ENCODE data around the gene TAF11L2.
"Not testable (repeated sequence)": the region's sequence is repeated elsewhere in the genome, so short reads cannot be mapped to it uniquely, and the experiment has no call there.

TAF11L2 gene

DNA sequence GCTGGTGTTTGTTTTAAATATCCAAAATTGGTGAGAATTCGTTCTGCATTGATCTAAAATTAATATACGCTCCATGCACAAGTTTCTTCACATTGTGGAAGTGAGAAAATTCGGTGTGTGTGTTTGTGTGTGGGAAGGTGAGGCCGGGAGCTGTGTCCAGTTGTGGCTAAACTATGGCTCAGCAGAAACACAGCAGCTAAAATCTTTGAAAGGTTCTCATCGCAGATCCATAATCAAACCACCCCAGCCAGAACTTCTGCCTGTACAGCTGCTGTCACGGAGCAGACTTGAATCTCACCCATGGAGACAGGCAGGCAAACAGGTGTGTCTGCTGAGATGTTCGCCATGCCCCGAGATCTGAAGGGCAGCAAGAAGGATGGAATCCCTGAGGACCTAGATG is at the start of gene TAF11L2:
Gene TAF11L2, plus strand, starts transcription at position 301 of the 400 bp plus-strand sequence.
- DNase-seq: not testable (repeated sequence)

DNA sequence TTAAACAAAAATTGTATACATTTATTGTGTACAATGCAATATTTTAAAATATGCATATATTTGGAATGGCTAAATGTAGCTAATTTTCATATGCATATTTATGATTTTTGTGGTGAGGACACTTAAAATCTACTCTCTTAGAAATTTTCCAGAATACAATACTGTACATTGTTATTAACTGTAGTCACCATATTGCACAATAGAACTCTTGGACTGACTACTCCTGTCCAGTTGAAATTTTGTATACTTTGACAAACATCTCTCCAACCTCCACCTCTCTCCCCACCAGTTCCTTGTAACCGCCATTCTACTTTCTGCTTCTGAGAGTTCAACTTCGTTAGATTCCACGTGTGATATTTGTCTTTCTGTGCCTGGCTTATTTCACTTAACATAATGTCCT is 49.2 kb upstream of the TAF11L2 start:
- DNase-seq: no peak

DNA sequence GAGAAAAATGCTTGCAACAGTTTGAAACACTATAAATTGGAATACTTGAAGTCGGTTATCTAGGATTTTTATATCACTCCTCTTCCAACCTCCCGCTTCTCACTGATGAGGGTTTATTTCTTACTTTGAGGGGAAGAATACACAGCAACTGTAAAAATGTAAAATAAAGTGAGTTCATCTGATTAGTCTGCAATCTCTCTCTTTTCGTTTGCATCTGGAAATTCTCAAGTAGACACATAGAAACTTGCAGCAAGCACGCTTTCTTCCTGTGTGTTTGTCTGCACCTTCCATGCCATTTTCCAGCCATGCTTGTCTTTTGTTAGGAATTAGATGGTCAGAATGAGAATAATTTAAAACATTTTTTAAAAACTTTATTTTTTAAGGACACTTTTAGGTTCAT is 45.1 kb upstream of the TAF11L2 start:
- no peak for DNase-seq

DNA sequence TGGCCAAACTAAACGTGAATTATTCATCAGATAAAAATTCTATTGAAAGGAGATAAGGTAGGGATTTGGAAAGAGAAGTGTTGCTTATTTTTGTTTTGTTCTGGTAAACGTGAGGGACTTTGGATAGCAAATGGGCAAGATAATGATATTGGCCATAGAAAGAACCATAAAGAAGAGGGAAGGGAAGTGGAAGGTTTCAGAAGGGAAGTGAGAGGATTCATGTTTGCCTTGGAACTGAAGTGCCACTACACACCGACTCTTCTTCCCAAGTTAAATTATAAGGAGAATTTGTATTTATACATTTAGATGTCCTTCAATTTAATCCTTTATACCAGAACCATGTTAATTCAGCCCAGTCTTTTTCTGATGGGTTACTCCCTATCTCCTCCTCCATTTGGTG is 42.1 kb upstream of the TAF11L2 start:
- DNase-seq: peak; percentile 76

DNA sequence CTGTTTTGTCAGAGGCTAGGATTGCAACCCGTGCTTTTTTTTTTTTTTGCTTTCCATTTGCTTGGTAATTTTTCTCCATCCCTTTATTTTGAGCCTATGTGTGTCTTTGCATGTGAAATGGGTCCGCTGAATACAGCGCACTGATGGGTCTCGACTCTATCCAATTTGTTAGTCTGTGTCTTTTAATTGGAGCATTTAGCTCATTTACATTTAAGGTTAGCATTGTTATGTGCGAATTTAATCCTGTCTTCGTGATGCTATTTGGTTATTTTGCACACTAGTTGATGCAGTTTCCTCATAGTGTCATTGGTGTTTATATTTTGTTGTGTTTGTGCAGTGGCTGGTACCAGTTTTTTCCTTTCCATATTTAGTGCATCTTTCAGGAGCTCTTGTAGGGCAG is 36.2 kb upstream of the TAF11L2 start:
- DNase-seq: no peak

DNA sequence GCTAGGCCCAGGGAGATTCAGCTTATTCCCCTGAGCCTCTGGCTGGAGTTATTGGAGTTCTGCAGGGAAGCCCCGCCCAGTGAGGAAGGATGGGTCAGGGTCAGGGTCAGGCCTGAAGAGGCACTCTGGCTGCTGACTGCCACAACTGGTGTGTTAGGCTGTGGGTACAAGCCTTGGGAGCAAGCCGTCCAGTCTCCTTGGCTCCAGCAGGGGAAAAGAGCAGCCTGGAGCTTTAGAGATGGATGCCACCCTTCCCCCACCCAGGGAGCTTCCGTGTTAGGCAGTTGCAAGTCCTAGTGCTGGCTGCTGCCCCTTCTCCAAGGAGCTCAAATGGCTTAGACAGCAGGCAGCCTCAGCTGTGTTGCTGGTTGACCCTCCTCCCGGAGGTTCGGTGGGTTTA is 34.4 kb upstream of the TAF11L2 start:
- DNase-seq: no peak

DNA sequence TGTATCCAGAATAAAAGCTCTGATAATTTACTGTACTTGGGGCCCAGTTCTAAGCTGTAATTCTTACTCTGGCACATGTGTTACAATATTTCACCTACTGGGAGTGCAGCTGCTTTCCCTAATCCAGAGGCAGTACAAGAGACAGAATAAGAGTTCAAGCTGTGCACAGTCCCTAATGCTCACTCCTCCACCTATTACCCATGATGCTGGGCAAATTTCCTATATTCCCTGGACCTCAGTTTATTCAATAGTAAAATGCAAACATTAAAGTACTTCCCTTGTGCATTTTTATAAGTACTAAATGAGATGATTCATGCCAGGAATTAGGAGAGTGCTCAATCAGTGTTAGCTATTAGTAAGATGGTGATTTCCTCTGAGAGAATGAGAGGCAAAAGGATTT is 28.0 kb upstream of the TAF11L2 start:
- DNase-seq: no peak

DNA sequence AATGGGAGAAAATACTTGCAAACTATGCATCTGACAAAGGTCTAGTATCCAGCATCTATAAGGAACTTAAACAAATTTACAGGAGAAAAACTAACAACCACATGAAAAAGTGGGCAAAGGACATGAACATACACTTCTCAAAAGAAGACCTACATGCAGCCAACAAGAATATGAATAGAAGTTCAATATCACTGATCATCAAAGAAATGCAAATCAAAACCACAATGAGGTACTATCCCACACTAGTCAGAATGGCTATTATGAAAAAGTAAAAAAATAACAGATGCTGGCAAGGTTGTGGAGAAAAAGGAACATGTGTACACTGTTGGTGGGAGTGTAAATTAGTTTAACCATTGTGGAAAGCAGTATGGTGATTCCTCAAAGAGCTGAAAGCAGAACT is 23.0 kb upstream of the TAF11L2 start:
- DNase-seq: not testable (repeated sequence)

DNA sequence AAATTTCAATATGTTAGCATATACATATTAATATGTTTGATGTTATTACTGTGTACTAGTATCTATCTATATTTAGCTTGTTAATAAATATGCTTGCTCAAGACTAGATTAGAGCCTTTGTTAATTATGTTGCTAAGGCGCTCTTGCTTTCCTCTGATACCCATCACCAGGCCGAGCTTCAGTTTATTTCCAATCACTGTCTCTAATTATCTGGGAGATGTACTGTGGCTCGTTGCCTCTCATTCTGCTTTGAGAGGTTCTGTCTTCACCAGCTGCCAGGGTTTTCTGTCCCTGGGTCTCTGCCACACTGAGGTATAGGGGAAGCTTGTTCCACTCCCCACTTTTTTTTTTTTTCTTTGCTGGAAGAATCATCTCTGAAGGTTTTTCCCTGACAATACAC is 21.0 kb upstream of the TAF11L2 start:
- no peak for DNase-seq

DNA sequence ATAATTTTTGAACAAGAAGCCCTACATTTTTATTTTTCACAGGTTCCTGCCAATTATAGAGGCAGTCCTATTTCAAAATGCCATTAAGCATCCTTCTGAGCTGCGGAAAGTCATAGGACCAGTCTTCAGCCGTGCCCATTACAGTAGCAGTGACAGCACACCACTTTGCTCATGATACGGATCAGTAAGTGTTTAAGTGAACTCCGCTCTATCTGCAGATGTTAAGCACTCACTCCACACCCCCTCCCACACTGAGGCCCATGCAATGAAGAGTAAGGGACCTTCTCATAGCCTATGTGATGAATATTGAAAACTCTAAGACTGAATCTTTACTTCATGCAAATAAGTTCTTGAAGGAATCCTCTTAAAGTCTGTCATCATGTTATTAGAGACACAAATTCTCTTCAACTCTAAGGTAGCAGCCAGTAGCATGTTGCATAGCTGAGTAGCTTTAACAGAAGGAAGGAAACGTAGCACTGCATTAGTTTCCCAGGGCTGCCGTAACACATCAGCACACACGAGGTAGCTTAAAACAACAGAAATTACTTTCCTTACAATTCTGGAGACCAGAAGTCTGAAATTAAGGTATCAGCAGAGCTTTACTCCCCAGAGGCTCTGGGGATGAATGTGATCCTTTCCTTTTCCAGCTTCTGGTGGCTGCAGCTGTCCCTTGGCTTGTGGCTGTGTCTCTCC is 20.3 kb upstream of the TAF11L2 start:
- DNase-seq: no peak

DNA sequence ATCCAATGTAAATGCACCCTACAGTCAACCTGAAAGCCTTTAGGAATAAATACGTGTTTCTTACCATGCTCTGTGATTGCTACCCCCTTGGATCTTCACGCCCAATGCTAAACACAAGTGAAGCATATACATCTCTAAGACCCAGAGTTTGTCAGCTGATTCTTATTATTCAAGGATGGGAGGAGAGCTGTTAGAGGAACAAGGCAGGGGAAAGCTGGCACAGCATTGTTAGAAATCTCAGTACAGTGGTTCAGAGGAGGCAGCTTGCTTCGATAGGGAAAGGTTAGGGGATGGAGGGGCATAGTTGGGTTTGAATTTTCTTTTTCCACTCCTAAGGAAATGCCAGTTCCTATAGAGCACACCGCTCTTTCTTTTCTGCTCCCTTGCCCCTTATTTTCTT is 16.7 kb upstream of the TAF11L2 start:
- DNase-seq: no peak

DNA sequence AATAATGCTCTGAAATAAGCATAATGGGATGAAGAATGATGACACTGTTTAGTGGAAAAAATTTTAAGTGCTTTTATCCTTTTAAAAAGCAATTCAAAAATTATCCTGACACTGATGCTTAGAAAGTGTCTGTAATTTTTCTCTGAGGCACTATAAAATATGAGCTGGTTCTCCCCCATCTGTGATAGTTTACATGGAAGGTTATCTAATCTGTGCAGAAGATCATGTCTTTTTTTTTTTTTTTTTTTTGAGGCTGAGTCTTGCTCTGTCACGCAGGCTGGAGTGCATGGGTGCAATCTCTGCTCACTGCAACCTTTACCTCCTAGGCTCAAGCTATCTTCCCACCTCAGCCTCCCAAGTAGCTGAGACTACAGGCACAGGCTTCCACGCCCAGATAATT is 15.2 kb upstream of the TAF11L2 start:
- no peak for DNase-seq

DNA sequence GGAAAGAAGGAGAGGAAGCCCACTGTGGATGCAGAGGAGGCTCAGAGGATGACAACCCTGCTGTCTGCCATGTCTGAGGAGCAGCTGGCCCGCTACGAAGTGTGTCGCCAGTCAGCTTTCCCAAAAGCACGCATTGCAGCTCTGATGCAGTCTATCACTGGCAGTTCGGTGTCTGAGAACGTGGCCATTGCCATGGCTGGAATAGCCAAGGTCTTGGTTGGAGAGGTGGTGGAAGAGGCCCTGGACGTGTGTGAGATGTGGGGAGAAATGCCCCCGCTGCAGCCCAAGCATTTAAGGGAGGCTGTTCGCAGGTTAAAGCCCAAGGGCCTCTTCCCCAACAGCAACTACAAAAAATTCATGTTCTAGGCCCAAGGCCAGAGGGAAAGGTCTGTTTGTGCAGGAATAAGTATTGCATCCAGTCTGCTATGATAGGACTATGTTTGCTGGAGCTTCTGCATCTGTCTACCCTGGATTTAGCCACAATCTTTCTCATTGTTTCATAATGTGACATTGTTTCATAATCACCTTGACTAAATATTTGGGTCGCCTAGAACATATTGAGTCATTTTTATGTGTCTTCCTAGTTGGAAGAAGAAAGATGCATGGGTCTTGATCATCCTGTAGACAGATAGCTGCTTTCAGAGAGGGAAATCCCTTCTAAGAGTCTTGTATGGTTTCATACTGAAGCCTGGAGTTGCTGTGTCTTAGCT is 11.4 kb upstream of the TAF11L2 start:
- peak; percentile 20 for DNase-seq

DNA sequence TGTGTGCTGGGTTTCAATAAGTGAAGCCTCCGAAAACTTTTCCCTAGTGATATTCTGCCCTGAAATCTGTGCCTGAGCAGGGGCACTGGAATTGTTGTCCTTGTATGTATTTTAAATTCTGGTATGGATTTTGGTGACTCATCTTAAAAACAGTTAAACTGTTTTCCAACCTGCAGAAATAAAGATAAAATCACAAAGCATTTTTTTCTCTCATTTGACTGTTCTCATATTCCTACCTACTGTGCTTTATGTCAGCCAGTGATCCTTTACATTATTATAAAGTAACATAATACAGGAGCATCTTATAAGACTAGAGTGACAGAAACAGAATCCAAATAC is 10.9 kb upstream of the TAF11L2 start:
- no peak for DNase-seq

DNA sequence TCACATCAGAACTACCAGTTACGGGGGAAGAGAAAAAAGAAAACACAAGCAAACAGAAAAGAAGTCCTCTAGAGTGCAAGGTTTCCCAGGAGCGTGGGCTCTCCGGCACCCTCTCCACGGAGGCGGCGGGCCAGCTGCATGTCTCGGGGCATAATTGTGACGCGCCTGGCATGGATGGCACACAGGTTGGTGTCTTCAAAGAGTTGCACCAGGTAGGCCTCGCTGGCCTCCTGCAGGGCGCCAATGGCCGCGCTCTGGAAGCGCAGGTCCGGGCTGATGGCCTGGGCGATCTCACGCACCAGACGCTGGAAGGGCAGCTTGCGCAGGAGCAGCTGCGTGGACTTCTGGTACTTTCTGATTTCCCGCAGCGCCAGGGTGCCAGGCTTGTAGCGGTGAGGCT is 6.8 kb upstream of the TAF11L2 start:
- not testable (repeated sequence) for DNase-seq

DNA sequence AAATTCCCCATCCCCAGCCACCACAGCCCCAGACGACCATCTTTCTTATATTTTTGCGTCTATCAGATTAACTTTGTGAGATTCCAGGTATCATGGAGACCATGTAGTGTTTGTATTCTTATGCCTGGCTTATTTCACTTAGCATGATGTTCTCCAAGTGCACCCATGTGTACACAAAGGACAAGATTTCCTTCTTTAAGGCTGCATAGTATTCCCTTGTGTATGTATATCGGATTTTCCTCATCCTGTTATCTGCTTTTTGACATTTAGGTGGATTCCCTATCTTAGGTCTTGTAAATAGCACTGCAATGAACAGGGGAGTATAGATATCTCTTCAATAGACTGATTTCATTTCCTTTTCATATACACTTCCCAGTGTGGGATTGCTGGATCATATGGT is 5.3 kb upstream of the TAF11L2 start:
- DNase-seq: no peak

DNA sequence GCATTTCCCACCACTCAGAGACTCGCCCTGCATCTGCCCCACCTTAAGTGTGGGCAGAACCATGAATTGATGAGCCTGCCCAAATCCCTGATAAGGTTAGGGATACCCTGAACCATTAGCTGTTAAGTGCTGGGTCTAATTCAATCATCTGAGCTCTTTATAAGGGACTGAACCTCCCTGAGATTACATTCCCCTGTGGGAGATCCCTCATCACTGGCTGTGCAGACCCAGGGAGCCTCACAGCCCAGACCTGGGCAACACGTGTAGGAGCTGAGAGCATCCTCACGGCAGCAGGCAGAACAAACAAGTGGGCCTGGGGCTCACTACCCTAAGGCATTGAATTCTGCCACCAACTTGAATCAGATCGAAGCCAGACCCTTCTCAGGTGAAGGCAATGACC is 585 bp upstream of the TAF11L2 start:
- no peak for DNase-seq

DNA sequence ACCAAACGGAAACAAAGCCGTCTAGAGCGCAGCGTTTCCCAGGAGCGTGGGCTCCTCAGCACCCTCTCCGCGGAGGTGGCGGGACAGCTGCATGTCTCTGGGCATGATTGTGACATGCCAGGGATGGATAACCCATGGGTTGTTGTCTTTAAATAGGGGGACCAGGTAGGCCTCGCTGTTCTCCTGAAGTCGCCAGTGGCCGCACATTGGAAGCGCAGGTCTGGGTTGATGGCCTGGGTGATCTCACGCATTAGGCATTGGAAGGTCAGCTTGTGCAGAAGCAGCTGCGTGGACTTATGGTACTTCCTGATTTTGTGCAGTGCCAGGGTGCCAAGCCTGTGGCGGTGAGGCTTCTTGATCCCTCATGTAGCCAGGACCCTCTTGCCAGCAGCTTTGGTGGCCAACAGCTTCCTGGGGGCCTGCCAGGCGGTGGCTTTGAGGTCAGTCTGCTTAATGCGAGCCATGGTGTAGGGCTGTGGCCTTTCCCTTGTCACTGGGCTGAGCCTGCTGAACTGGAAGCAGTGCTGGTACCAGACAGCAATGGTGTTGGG is 13.8 kb downstream of the TAF11L2 start:
- peak; percentile 13 for DNase-seq

DNA sequence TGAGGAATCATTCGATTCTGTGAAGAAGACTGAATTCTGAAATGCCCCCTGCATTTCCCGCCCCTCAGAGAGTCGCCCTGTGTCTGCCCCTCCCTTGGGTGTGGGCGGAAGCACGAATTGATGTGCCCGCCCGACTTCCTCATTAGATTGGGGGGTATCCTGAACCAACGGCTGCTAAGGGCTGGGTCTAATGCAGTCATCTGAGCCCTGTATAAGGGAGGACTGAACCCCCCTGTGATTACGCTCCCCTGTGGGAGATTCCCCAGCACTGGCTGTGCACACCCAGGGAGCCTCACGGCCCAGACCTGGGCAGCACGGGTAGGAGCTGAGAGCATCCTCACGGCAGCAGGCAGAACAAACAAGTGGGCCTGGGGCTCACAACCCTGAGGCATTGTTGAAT is 19.5 kb downstream of the TAF11L2 start:
- DNase-seq: not testable (repeated sequence)

DNA sequence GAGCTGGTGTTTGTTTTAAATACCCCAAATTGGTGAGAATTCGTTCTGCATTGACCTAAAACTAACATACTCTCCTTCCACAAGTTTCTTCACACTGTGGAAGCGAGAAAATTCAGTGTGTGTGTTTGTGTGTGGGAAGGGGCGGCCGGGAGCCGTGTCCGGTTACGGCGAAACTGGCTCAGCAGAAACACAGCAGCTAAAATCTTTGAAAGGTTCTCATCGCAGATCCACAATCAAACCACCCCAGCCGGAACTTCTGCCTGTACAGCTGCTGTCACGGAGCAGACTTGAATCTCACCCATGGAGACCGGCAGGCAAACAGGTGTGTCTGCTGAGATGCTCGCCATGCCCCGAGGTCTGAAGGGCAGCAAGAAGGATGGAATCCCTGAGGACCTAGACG is 20.0 kb downstream of the TAF11L2 start, which contains the start of gene TAF11L3:
Gene TAF11L3, plus strand, starts transcription at position 301 of the 400 bp plus-strand sequence.
- not testable (repeated sequence) for DNase-seq

DNA sequence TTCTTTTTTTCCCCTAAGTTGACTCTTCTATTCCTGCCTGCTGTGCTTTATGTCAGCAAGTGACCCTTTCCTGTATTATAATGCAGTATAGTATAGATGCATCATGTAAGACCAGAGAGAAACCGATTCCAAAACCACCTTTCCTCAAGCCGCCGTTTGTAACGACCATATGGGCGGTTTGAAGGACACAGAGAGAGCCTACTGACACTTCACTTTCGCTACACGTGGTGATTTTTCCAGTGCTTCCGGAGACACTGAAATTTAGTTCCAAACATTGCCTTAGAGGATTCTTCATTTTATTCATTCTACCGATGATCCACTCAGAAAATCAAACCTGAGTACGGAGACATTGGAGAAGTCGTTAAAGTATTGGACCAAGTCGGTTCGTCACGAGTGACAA is 21.5 kb downstream of the TAF11L2 start:
- DNase-seq: not testable (repeated sequence)

DNA sequence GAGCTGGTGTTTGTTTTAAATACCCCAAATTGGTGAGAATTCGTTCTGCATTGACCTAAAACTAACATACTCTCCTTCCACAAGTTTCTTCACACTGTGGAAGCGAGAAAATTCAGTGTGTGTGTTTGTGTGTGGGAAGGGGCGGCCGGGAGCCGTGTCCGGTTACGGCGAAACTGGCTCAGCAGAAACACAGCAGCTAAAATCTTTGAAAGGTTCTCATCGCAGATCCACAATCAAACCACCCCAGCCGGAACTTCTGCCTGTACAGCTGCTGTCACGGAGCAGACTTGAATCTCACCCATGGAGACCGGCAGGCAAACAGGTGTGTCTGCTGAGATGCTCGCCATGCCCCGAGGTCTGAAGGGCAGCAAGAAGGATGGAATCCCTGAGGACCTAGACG is 23.5 kb downstream of the TAF11L2 start, which contains the start of gene TAF11L4:
Gene TAF11L4, plus strand, starts transcription at position 301 of the 400 bp plus-strand sequence.
- DNase-seq: not testable (repeated sequence)

DNA sequence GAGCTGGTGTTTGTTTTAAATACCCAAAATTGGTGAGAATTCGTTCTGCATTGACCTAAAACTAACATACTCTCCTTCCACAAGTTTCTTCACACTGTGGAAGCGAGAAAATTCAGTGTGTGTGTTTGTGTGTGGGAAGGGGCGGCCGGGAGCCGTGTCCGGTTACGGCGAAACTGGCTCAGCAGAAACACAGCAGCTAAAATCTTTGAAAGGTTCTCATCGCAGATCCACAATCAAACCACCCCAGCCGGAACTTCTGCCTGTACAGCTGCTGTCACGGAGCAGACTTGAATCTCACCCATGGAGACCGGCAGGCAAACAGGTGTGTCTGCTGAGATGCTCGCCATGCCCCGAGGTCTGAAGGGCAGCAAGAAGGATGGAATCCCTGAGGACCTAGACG is 26.9 kb downstream of the TAF11L2 start, which contains the start of gene TAF11L5:
Gene TAF11L5, plus strand, starts transcription at position 301 of the 400 bp plus-strand sequence.
- not testable (repeated sequence) for DNase-seq

DNA sequence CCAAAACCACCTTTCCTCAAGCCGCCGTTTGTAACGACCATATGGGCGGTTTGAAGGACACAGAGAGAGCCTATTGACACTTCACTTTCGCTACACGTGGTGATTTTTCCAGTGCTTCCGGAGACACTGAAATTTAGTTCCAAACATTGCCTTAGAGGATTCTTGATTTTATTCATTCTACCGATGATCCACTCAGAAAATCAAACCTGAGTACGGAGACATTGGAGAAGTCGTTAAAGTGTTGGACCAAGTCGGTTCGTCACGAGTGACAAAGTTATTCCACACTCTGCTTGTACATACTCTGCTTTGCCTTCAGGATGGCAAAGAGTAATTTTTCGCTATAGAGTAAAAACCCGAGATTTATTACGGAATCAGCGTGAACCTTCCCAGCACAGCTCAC is 28.5 kb downstream of the TAF11L2 start:
- DNase-seq: not testable (repeated sequence)
